ENCODE data around the gene MAP4K3. TPM values are rescaled to one million over a fixed set of nuclear protein-coding genes. Genes with fewer than 3 reads are reported as not detected.

The MAP4K3 gene
- total and polyA plus RNA-seq, 3 donors from 2014 or later: 37.6 to 59.6 (median 58.8) TPM

DNA sequence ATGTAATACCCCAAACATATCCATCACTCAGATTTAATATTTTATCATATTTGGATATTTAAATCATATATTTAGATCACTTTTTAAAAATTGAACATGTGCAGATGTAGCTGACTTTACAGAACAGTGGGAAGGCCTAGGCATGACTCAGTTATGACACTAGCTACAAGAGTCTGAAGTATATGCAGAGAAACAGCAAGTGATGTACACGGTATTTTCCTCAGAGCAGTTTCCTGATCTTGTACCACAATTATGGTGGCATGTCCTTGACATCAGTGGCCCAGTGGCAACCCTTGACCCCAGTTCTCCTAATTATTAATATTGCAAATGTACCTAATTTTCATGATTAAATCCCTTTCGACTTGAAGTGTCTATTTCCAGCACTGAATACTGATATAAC, 221.5 kb downstream of the MAP4K3 start:
- intact Hi-C loops (cut with DNase I; ENCODE audit: low total_unique reads): no loop called here
- DNase-seq: no peak
- Histone ChIP-seq H3K36me3 (ENCODE audit: low read depth, missing control alignments) (no peaks in the 10 kb centered on the region), H3K4me1 (no peaks in the 10 kb centered on the region), H3K4me3 (no peak overlapping the region), H3K27me3 (no peaks in the 10 kb centered on the region), H3K9me3 (no peaks in the 10 kb centered on the region), H3K27ac (no peak overlapping the region)
- TF ChIP-seq, protein P1, sequence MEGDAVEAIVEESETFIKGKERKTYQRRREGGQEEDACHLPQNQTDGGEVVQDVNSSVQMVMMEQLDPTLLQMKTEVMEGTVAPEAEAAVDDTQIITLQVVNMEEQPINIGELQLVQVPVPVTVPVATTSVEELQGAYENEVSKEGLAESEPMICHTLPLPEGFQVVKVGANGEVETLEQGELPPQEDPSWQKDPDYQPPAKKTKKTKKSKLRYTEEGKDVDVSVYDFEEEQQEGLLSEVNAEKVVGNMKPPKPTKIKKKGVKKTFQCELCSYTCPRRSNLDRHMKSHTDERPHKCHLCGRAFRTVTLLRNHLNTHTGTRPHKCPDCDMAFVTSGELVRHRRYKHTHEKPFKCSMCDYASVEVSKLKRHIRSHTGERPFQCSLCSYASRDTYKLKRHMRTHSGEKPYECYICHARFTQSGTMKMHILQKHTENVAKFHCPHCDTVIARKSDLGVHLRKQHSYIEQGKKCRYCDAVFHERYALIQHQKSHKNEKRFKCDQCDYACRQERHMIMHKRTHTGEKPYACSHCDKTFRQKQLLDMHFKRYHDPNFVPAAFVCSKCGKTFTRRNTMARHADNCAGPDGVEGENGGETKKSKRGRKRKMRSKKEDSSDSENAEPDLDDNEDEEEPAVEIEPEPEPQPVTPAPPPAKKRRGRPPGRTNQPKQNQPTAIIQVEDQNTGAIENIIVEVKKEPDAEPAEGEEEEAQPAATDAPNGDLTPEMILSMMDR (IDR thresholded peaks at IDR 0.05): no peak
- no peak for TF ChIP-seq POLR2A (IDR thresholded peaks at IDR 0.05)
- 74 to 84% methylated on average over 2 of the region's 2 CpGs for WGBS, 2 donors

DNA sequence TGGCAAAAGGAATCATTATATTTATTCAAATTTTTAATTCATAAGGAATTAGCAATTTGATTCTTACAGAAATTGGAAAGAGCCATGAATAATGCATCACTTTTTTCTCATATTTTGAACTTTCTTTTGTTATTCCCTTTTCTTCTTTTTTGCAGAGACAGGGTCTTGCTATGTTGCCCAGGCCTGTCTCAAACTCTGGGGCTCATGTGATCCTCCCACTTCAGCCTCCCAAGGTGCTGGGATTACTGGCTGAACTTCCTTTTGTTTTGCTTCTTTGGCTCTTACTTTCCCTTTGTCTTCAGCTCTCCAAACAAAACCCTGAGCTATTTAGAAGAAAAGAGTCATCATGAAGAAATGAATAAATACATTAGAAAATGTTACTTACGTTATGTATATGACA, 224.1 kb downstream of the MAP4K3 start:
- TF ChIP-seq POLR2A (IDR thresholded peaks at IDR 0.05): no peak
- TF ChIP-seq, protein P1 (IDR thresholded peaks at IDR 0.05): no peak
- Histone ChIP-seq H3K4me3 (no peak overlapping the region), H3K27me3 (no peaks in the 10 kb centered on the region), H3K9me3 (no peaks in the 10 kb centered on the region), H3K4me1 (no peaks in the 10 kb centered on the region), H3K36me3 (ENCODE audit: low read depth, missing control alignments) (no peaks in the 10 kb centered on the region), H3K27ac (no peak overlapping the region)
- intact Hi-C loops (cut with DNase I; ENCODE audit: low total_unique reads): no loop called here
- DNase-seq: no peak
- 92 to 100% methylated on average over 1 of the region's 1 CpG for WGBS, 2 donors

DNA sequence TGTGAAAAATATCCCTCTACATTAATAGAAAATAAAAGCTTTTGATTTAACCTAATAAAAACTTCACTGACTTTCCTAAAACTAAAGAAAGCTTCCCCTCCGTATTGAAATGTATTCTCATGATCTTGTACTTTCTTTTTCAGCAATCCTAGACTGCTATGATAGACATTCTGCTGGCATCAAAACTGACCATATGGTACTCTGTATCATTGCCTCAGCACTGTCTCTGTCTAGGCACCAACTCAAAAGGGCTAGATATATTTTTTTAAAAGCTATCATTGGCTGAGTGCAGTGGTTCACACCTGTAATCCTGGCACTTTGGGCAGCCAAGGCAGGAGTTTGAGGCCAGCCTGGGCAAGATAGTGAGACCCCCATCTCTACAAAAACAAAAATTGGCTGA, 226.2 kb downstream of the MAP4K3 start:
- no peak for DNase-seq
- Histone ChIP-seq H3K27me3 (no peaks in the 10 kb centered on the region), H3K27ac (no peak overlapping the region), H3K4me3 (no peak overlapping the region), H3K36me3 (ENCODE audit: low read depth, missing control alignments) (no peaks in the 10 kb centered on the region), H3K9me3 (no peaks in the 10 kb centered on the region), H3K4me1 (no peaks in the 10 kb centered on the region)
- intact Hi-C loops (cut with DNase I; ENCODE audit: low total_unique reads): no loop called here
- 91 to 92% methylated on average over 1 of the region's 1 CpG for WGBS, 2 donors
- no peak for TF ChIP-seq POLR2A (IDR thresholded peaks at IDR 0.05)
- TF ChIP-seq, protein P1 (IDR thresholded peaks at IDR 0.05): no peak

DNA sequence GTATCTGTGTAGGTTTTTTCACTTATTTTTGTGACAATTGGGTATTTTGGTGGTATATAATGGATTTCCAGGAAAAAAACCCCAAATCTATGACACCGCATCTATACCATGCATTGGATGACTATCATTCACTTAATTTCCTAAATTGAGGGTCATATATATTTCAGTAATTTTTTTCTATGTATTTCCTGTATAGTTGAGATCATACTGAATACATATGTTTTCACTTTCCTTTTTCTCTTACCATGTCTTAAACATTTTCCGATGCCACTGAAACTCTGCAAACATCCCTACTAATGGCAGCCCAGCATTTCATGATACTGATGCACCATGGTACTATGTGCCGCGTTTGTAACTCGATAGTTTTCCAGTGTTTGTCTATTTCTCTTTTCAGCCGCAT, 233.7 kb downstream of the MAP4K3 start:
- Histone ChIP-seq H3K4me3 (no peak overlapping the region), H3K27me3 (no peaks in the 10 kb centered on the region), H3K36me3 (ENCODE audit: low read depth, missing control alignments) (no peaks in the 10 kb centered on the region), H3K4me1 (no peaks in the 10 kb centered on the region), H3K27ac (no peak overlapping the region), H3K9me3 (no peaks in the 10 kb centered on the region)
- DNase-seq: no peak
- intact Hi-C loops (cut with DNase I; ENCODE audit: low total_unique reads): no loop called here
- TF ChIP-seq, protein P1 (IDR thresholded peaks at IDR 0.05): no peak
- TF ChIP-seq POLR2A (IDR thresholded peaks at IDR 0.05): no peak
- 86 to 93% methylated on average over 5 to 6 of the region's 6 CpGs for WGBS, 2 donors

DNA sequence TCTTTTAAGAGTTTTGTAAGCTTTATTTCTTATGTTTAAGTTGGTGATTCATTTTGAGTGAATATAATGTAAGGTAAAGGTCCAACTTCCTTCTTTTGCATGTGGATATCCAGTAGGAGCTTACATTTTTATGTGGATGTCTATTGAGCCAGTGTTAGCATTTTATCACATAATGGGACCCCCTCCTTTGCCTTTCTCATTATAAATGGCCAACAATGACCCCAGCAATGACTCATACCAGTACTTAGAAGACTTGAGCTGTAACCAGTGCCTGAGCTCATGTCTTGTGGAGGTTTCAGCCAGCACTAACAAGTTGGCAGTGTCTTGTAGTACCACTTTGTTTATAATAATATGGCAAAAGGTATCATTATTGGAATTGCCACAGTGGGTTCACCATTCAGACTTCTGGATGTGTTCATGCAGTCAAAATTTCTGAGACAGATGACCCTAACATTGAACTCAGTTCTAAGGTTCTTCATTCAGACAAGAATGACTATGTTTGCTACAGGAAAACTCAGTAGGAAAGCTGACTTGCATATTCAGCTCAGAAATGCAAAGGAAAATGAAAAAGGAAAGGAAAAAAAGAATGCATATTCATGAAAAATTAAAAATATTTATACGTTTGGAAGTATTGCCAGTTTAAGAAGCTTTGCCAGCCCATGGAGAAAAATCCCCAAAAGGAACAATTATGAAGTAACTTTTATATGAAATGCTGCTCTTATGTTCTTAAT, 234.3 kb downstream of the MAP4K3 start:
- TF ChIP-seq POLR2A (IDR thresholded peaks at IDR 0.05): no peak
- TF ChIP-seq, protein P1 (IDR thresholded peaks at IDR 0.05): no peak
- H3K36me3 ChIP-seq (ENCODE audit: low read depth, missing control alignments): no peaks in the 10 kb centered on the region

More for the DNA sequence above, 234.3 kb downstream of the MAP4K3 start:
- Histone ChIP-seq H3K4me1 (no peaks in the 10 kb centered on the region), H3K27me3 (no peaks in the 10 kb centered on the region), H3K27ac (no peak overlapping the region), H3K9me3 (no peaks in the 10 kb centered on the region), H3K4me3 (no peak overlapping the region)
- 90 to 91% methylated on average over 1 of the region's 1 CpG for WGBS, 2 donors
- DNase-seq: no peak
- intact Hi-C loops (cut with DNase I; ENCODE audit: low total_unique reads): no loop called here
